ENCODE data around the gene SERPIND1. TPM values are rescaled to one million over a fixed set of nuclear protein-coding genes. Genes with fewer than 3 reads are reported as not detected.

Gene SERPIND1
- total and polyA plus RNA-seq, 11 donors: 0.04 to 0.44 (median 0.15) TPM; not detected in 5

- peak in 1 of 4 donors; percentile 20 for ATAC-seq
- WGBS, 4 donors: 76 to 81% (median 79%) methylated on average over 16 of the region's 16 CpGs
- TF ChIP-seq POLR2A (IDR thresholded peaks at IDR 0.05): no peak
- TF ChIP-seq CTCF (IDR thresholded peaks at IDR 0.05): peak; percentile 32 to 63 (median 50)
These were observed 32.0 kb upstream of the SERPIND1 start for GRCh38 chr22:20741634-20742581.

GRCh38 chr22:20742764-20743163 is 31.1 kb upstream of the SERPIND1 start:
- DNase-seq (no peak), ATAC-seq (no peak)
- H3K36me3 ChIP-seq: peaks cover 0 to 87% (median 76%) of the 10 kb centered on the region in 9 donors
- H3K27ac ChIP-seq: no peak overlapping the region
- TF ChIP-seq CTCF (IDR thresholded peaks at IDR 0.05) (no peak), POLR2A (IDR thresholded peaks at IDR 0.05) (no peak)
- peaks cover 0 to 7% (median 0%) of the 10 kb centered on the region in 12 donors for H3K4me1 ChIP-seq
- no peak overlapping the region for H3K4me3 ChIP-seq
- H3K9me3 ChIP-seq: peaks cover 0 to 10% (median 0%) of the 10 kb centered on the region in 12 donors
- no peaks in the 10 kb centered on the region for H3K27me3 ChIP-seq
- intact Hi-C loops (cut with DNase I): loop anchor here in 1 of 10 donors (5.0 kb wide), 1 partner anchor 135 kb away; no protein-coding TSS in a partner anchor
- 49 to 92% (median 81%) methylated on average over 1 to 2 of the region's 2 CpGs for WGBS, 4 donors

More at GRCh38 chr22:20741634-20742581, 32.0 kb upstream of the SERPIND1 start:
- DNase-seq: no peak
- H3K4me3 ChIP-seq: no peak overlapping the region
- peaks cover 0 to 10% (median 0%) of the 10 kb centered on the region in 12 donors for H3K9me3 ChIP-seq
- intact Hi-C loops (cut with DNase I): loop anchor here in 1 of 10 donors (5.0 kb wide), 1 partner anchor 135 kb away; no protein-coding TSS in a partner anchor
- H3K27ac ChIP-seq: no peak overlapping the region
- H3K27me3 ChIP-seq: no peaks in the 10 kb centered on the region
- H3K4me1 ChIP-seq: peaks cover 0 to 7% (median 0%) of the 10 kb centered on the region in 12 donors
- H3K36me3 ChIP-seq: peaks cover 0 to 79% (median 68%) of the 10 kb centered on the region in 9 donors

- H3K4me3 ChIP-seq: no peak overlapping the region
- H3K4me1 ChIP-seq: peaks cover 0 to 11% (median 0%) of the 10 kb centered on the region in 12 donors
- H3K9me3 ChIP-seq: peaks cover 0 to 10% (median 0%) of the 10 kb centered on the region in 12 donors
- TF ChIP-seq CTCF (IDR thresholded peaks at IDR 0.05) (no peak), POLR2A (IDR thresholded peaks at IDR 0.05) (no peak)
- no peak overlapping the region for H3K27ac ChIP-seq
- peaks cover 0 to 97% (median 84%) of the 10 kb centered on the region in 9 donors for H3K36me3 ChIP-seq
- ATAC-seq (no peak), DNase-seq (peak in 1 of 5 donors; percentile 36)
- 90 to 96% (median 95%) methylated on average over 15 of the region's 15 CpGs for WGBS, 4 donors
- intact Hi-C loops (cut with DNase I): loop anchor here in 1 of 10 donors (5.0 kb wide), 1 partner anchor 137 kb away; no protein-coding TSS in a partner anchor
- H3K27me3 ChIP-seq: no peaks in the 10 kb centered on the region
These were observed 29.5 kb upstream of the SERPIND1 start for GRCh38 chr22:20744456-20744855.

GRCh38 chr22:20745119-20745518 is 28.8 kb upstream of the SERPIND1 start:
- WGBS, 4 donors: 82 to 90% (median 89%) methylated on average over 3 of the region's 3 CpGs
- DNase-seq (no peak), ATAC-seq (no peak)
- Histone ChIP-seq H3K9me3 (peaks cover 0 to 9% (median 0%) of the 10 kb centered on the region in 12 donors), H3K27me3 (no peaks in the 10 kb centered on the region), H3K4me1 (peaks cover 0 to 13% (median 0%) of the 10 kb centered on the region in 12 donors), H3K36me3 (peaks cover 0 to 96% (median 91%) of the 10 kb centered on the region in 9 donors), H3K27ac (no peak overlapping the region), H3K4me3 (no peak overlapping the region)
- intact Hi-C loops (cut with DNase I): no loop called here
- no peak for TF ChIP-seq POLR2A (IDR thresholded peaks at IDR 0.05)
- TF ChIP-seq CTCF (IDR thresholded peaks at IDR 0.05): no peak

Data from heart left ventricle (tissue), 16 donors.